Measurements from ENCODE around the gene SRM.

Gene SRM

GRCh38 chr1:11012260-11013159 lies 47.3 kb downstream of the SRM start, which contains the start of gene TARDBP:
Gene TARDBP, plus strand, starts transcription at chr1:11012654. Its CDS starts 1,074 bp downstream, at chr1:11013728.
- peak; percentile 95 for DNase-seq

All from OCI-M1 (cell line).